Mucosa of rectum (tissue), 2 donors: ENCODE results near the gene SBF2.

Experiments
- H3K27ac ChIP-seq, 2 donors: one replicate each; pipeline ENCODE4 v1.7.0; 2013; ENCODE audit warnings: inconsistent platforms in 2 of 2, low read depth in 2 of 2, low read length in 2 of 2
- H3K27me3 ChIP-seq, 2 donors: one replicate each; pipeline ENCODE4 v1.7.0; 2013; ENCODE audit warnings: low read length in 2 of 2; ENCODE audit not compliant: control insufficient read depth in 2 of 2, insufficient read depth in 2 of 2
- H3K36me3 ChIP-seq, 2 donors: one replicate each; pipeline ENCODE4 v1.7.0; 2013; ENCODE audit warnings: low read length in 2 of 2; ENCODE audit not compliant: control insufficient read depth in 2 of 2, insufficient read depth in 2 of 2
- H3K4me1 ChIP-seq, 2 donors: one replicate each; pipeline ENCODE4 v1.7.0; 2013; ENCODE audit warnings: low read length in 2 of 2, mild to moderate bottlenecking in 1 of 2; ENCODE audit not compliant: control insufficient read depth in 2 of 2, insufficient read depth in 2 of 2
- H3K4me3 ChIP-seq, 2 donors: one replicate each; pipeline ENCODE4 v1.7.0; 2013; ENCODE audit warnings: low read length in 2 of 2
- H3K9ac ChIP-seq, 2 donors: one replicate each; pipeline ENCODE4 v1.7.0; 2013; ENCODE audit warnings: low read length in 2 of 2, low read depth in 1 of 2, mild to moderate bottlenecking in 1 of 2
- H3K9me3 ChIP-seq, 2 donors: one replicate each; pipeline ENCODE4 v1.7.0; 2013; ENCODE audit warnings: low read length in 2 of 2; ENCODE audit not compliant: control insufficient read depth in 2 of 2
- donor health status: healthy.
- donor health status: Normal muscosa, but diverticular disease.

Gene SBF2

DNA sequence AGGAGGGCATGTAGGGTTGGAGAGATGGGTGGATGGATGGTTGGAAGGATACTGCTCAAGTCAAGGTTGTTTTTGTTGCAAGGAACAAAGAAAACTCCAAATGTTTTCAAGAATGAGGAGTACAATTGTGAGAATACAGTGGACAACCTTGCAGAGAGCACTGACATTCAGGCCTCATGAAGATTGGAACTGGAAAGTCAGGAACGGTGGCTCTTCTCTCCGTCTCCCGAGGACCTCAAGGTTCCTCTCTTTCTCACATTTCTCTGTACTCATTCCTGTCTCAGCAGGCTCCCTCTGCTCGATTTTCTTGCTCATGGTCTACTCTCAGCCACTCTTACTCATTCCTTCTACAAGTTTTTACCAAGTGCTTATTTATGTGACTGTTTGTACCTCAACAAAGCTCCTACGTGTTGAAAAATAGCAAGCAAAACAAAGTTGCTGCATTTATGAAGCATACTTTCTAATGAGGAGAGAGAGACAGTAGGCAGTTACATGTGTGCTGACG is 532.5 kb downstream of the SBF2 start:
- no peak overlapping the region for H3K4me3 ChIP-seq
- no peaks in the 10 kb centered on the region for H3K9me3 ChIP-seq
- H3K4me1 ChIP-seq, result peaks cover 24 to 29% of the 10 kb centered on the region in 2 donors
- H3K36me3 ChIP-seq, result no peaks in the 10 kb centered on the region
- H3K27ac ChIP-seq, result no peak overlapping the region
- no peaks in the 10 kb centered on the region for H3K27me3 ChIP-seq
- no peak overlapping the region for H3K9ac ChIP-seq

GRCh38 chr11:9760193-9760575 is 533.8 kb downstream of the SBF2 start:
- no peak overlapping the region for H3K4me3 ChIP-seq
- no peaks in the 10 kb centered on the region for H3K27me3 ChIP-seq
- peak overlapping the region; percentile 70 to 87 for H3K27ac ChIP-seq
- H3K4me1 ChIP-seq, result peaks cover 21 to 29% of the 10 kb centered on the region in 2 donors
- no peaks in the 10 kb centered on the region for H3K9me3 ChIP-seq
- no peaks in the 10 kb centered on the region for H3K36me3 ChIP-seq
- H3K9ac ChIP-seq, result no peak overlapping the region

DNA sequence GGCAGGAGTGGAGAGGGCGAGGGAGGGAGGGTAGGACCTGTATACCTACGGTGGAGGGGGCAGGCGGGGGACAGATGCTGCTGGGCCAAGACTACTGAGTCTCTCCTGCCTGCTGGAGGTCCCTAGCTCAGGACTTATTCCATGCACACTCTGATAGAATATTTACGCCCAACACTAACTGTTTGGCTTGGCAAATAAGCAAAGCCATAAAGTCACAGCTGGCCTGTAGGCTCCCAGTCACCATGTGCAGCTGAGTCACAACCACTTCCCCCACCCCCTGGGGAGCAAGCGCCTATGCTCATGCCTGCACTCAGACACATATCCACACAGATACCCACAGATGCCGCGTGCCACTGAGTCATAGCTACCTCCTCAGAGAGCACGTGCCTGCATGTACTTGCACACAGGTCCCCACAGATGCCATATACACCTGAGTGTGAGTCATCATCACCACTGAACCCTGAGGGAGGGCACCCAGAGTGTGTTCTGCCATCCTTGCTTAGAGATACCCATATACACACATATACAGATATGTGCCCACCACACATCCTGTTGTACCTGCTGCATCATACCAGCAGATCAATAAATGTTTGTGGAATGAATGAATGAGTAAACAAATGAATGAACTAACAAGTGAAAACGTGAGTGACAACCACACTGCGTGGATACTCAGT is 534.4 kb downstream of the SBF2 start:
- Histone ChIP-seq H3K27ac (peak overlapping the region; percentile 83 to 87), H3K27me3 (no peaks in the 10 kb centered on the region), H3K9me3 (no peaks in the 10 kb centered on the region), H3K36me3 (no peaks in the 10 kb centered on the region), H3K9ac (peak overlapping the region; percentile 83 to 94), H3K4me1 (peaks cover 21 to 29% of the 10 kb centered on the region in 2 donors), H3K4me3 (peak overlapping the region; percentile 74 to 91)

DNA sequence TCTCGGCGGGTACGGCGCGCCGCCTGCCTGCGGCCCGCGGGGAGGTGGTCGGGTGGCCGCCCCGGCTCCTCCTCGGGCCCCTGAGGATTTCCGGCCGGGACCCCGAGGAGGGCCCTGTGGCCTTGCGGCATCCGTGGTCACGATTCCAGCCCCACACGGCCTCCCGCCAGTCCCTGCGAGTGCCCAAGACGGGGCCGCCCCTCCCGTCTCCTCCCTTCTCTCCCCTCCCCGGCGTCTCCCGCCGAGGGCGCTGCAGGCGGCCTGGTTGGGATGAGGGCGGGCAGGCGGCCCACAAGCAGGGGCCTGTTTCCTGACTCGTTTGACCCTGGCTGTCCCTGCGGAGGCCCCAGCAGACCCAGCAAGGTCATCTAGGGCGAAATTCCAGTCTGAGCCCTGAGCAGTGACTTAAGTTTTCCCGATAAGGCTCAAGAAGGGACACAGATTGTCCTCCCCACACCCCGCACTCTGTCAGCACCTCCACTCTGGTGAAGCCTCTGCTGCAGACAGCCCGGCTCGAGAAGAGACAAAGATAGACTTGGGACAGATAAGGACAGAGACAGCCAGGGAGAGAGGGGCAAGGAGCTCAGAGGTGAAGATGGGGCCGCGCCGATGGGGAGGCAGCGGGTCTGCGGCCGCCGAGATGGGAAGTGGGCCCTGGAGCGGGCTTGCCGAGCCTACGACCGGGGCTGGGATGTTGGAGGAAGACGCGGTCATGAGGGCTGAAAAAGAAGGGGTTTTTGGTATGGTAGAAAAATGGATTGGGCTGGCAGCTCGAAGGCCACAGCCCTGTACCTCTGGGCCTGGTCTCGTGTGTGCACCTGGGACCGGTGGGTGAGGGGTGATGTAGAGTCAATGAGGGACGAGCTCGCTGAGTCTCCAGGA is 535.1 kb downstream of the SBF2 start:
- peak overlapping the region; percentile 83 to 87 for H3K27ac ChIP-seq
- H3K4me3 ChIP-seq, result peak overlapping the region; percentile 74 to 91
- no peaks in the 10 kb centered on the region for H3K27me3 ChIP-seq
- no peaks in the 10 kb centered on the region for H3K36me3 ChIP-seq
- peak overlapping the region; percentile 83 to 94 for H3K9ac ChIP-seq
- no peaks in the 10 kb centered on the region for H3K9me3 ChIP-seq
- peaks cover 21 to 29% of the 10 kb centered on the region in 2 donors for H3K4me1 ChIP-seq

- Histone ChIP-seq H3K36me3 (no peaks in the 10 kb centered on the region), H3K9ac (peak overlapping the region; percentile 83 to 94), H3K4me1 (peaks cover 21 to 29% of the 10 kb centered on the region in 2 donors), H3K27ac (peak overlapping the region; percentile 83 to 87), H3K27me3 (no peaks in the 10 kb centered on the region), H3K9me3 (no peaks in the 10 kb centered on the region), H3K4me3 (peak overlapping the region; percentile 74 to 91)
These were observed 536.0 kb downstream of the SBF2 start for GRCh38 chr11:9757809-9758636.

DNA sequence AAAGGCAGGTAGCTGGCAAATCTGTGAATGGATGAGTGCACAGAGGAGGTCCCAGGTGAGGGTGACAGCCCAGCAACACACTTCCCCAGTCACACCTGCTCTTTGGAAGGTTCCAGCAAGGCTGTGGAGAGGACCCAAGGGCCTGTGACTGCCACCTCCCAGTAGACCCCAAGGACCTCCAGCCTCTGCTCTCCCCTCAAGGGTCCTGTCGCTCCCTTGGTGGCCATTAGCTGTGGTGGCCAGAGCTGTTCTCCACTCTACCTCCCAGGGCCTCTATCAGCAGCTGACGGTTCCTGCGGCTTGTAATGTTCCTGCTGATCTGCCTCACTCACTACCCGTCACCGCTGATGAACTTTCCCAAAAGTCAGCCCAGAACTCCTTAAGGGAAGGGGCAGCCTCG is 537.1 kb downstream of the SBF2 start:
- Histone ChIP-seq H3K9ac (no peak overlapping the region), H3K36me3 (peaks cover 0 to 4% of the 10 kb centered on the region in 2 donors), H3K4me1 (peaks cover 21 to 24% of the 10 kb centered on the region in 2 donors), H3K27me3 (no peaks in the 10 kb centered on the region), H3K27ac (no peak overlapping the region), H3K4me3 (no peak overlapping the region), H3K9me3 (no peaks in the 10 kb centered on the region)

GRCh38 chr11:9756461-9756860 is 537.6 kb downstream of the SBF2 start:
- no peak overlapping the region for H3K27ac ChIP-seq
- no peaks in the 10 kb centered on the region for H3K27me3 ChIP-seq
- peaks cover 21 to 24% of the 10 kb centered on the region in 2 donors for H3K4me1 ChIP-seq
- peaks cover 0 to 4% of the 10 kb centered on the region in 2 donors for H3K36me3 ChIP-seq
- no peak overlapping the region for H3K9ac ChIP-seq
- H3K9me3 ChIP-seq, result no peaks in the 10 kb centered on the region
- no peak overlapping the region for H3K4me3 ChIP-seq

DNA sequence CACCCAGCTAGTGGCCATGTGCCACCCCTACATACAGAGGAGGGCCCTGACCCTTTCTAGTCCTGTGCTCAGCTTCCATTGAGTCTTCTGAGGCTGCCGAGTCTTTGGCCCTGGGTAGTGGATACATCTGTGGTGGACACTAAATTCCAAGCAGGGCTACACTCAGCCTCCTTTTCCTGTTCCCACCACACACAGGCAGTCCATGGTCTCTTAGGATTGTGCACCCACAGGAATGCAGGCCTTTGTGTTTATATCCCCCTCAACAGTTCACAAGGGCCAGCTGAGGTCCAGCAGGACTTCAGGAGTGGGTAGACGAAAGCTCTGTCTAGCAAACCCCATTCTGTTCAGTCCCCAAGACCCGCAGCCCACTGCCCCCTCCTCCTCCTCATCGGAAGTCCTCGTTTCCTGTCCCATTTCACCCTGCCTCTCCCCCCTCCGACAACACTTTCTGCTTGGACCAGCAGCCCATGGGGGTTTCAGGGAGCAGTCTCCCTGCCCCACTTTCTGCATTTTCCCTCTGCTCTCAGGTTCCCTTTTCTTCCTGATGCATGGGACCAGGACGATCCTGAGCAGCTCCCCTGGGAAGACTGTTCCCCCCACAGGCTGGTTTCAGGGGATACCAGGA is 538.3 kb downstream of the SBF2 start:
- Histone ChIP-seq H3K27me3 (no peaks in the 10 kb centered on the region), H3K9ac (no peak overlapping the region), H3K27ac (peak overlapping the region in 1 of 2 donors; percentile 20), H3K4me3 (no peak overlapping the region), H3K36me3 (peaks cover 3 to 4% of the 10 kb centered on the region in 2 donors), H3K4me1 (peaks cover 21 to 22% of the 10 kb centered on the region in 2 donors), H3K9me3 (no peaks in the 10 kb centered on the region)

- H3K4me1 ChIP-seq, result peaks cover 10 to 12% of the 10 kb centered on the region in 2 donors
- H3K9ac ChIP-seq, result no peak overlapping the region
- no peak overlapping the region for H3K27ac ChIP-seq
- peaks cover 4 to 10% of the 10 kb centered on the region in 2 donors for H3K36me3 ChIP-seq
- H3K27me3 ChIP-seq, result no peaks in the 10 kb centered on the region
- no peak overlapping the region for H3K4me3 ChIP-seq
- no peaks in the 10 kb centered on the region for H3K9me3 ChIP-seq
These were observed 540.0 kb downstream of the SBF2 start for GRCh38 chr11:9754010-9754471.
